HUES6 (cell line): Measurements from ENCODE around the gene BTD.

Experiments used
- H3K27ac ChIP-seq: 2 replicates; pipeline ENCODE4 v1.7.0; 2013; ENCODE audit warnings: low read depth, mild to moderate bottlenecking, low read length, inconsistent platforms
- H3K27me3 ChIP-seq: 2 replicates; pipeline ENCODE4 v1.6.1; 2013; ENCODE audit warnings: low read length; ENCODE audit not compliant: control insufficient read depth, insufficient read depth
- H3K36me3 ChIP-seq: 2 replicates; pipeline ENCODE4 v1.6.1; 2013; ENCODE audit warnings: low read length; ENCODE audit not compliant: control insufficient read depth, insufficient read depth
- H3K4me1 ChIP-seq: 2 replicates; pipeline ENCODE4 v1.6.1; 2013; ENCODE audit warnings: low read length; ENCODE audit not compliant: control insufficient read depth, insufficient read depth
- H3K4me3 ChIP-seq: 2 replicates; pipeline ENCODE4 v1.5.1; 2013; ENCODE audit warnings: low read depth, low read length
- H3K9ac ChIP-seq: one replicate; pipeline ENCODE4 v1.6.1; 2013; ENCODE audit warnings: mild to moderate bottlenecking, low read length
- H3K9me3 ChIP-seq: 2 replicates; pipeline ENCODE4 v1.6.1; 2013; ENCODE audit warnings: low read depth, low read length; ENCODE audit not compliant: control insufficient read depth, insufficient read depth

Gene BTD

GRCh38 chr3:15601399-15602145, at the start of gene BTD, which contains the start of gene HACL1:
TSS of gene BTD (plus strand) at chr3:15601745. CDS start at chr3:15635440, 33,695 bp downstream.
TSS of gene HACL1 (minus strand) at chr3:15601569. CDS start at chr3:15601463, 106 bp downstream.
- peaks cover 11% of the 10 kb centered on the region for H3K9me3 ChIP-seq
- H3K4me3 ChIP-seq, result peak within 1 kb of the TSS; percentile 94
- H3K9ac ChIP-seq, result peak within 1 kb of the TSS; percentile 90
- H3K27me3 ChIP-seq, result no peaks in the 10 kb centered on the region
- H3K27ac ChIP-seq, result peak within 1 kb of the TSS; percentile 36
- peaks cover 33% of the 10 kb centered on the region for H3K36me3 ChIP-seq
- H3K4me1 ChIP-seq, result peaks cover 5% of the 10 kb centered on the region; the same call in 1 of the 2 replicates

- Histone ChIP-seq H3K4me1 (peaks cover 4% of the 10 kb centered on the region; the same call in 1 of the 2 replicates), H3K27me3 (no peaks in the 10 kb centered on the region), H3K9ac (no peak overlapping the region), H3K4me3 (no peak overlapping the region), H3K36me3 (no peaks in the 10 kb centered on the region; the same call in 1 of the 2 replicates), H3K9me3 (no peaks in the 10 kb centered on the region), H3K27ac (no peak overlapping the region)
These were observed 49.6 kb upstream of the BTD start for GRCh38 chr3:15551902-15552301.

GRCh38 chr3:15553749-15554148, 47.8 kb upstream of the BTD start:
- H3K27me3 ChIP-seq, result no peaks in the 10 kb centered on the region
- H3K27ac ChIP-seq, result no peak overlapping the region
- no peak overlapping the region for H3K4me3 ChIP-seq
- H3K9ac ChIP-seq, result no peak overlapping the region
- peaks cover 4% of the 10 kb centered on the region; the same call in 1 of the 2 replicates for H3K4me1 ChIP-seq
- no peaks in the 10 kb centered on the region for H3K9me3 ChIP-seq
- no peaks in the 10 kb centered on the region; the same call in 1 of the 2 replicates for H3K36me3 ChIP-seq

GRCh38 chr3:15556512-15556911, 45.0 kb upstream of the BTD start:
- Histone ChIP-seq H3K9me3 (no peaks in the 10 kb centered on the region), H3K27ac (no peak overlapping the region), H3K27me3 (no peaks in the 10 kb centered on the region), H3K9ac (no peak overlapping the region), H3K36me3 (peaks cover 8% of the 10 kb centered on the region), H3K4me1 (peaks cover 4% of the 10 kb centered on the region; the same call in 1 of the 2 replicates), H3K4me3 (no peak overlapping the region)

- H3K4me3 ChIP-seq, result no peak overlapping the region
- no peaks in the 10 kb centered on the region for H3K9me3 ChIP-seq
- no peaks in the 10 kb centered on the region for H3K27me3 ChIP-seq
- no peak overlapping the region for H3K27ac ChIP-seq
- H3K36me3 ChIP-seq, result peaks cover 19% of the 10 kb centered on the region
- no peak overlapping the region for H3K9ac ChIP-seq
- H3K4me1 ChIP-seq, result peaks cover 4% of the 10 kb centered on the region; the same call in 1 of the 2 replicates
These were observed 44.0 kb upstream of the BTD start for GRCh38 chr3:15557511-15557946.

GRCh38 chr3:15558581-15558980, 43.0 kb upstream of the BTD start:
- H3K9me3 ChIP-seq, result no peaks in the 10 kb centered on the region
- peaks cover 29% of the 10 kb centered on the region for H3K36me3 ChIP-seq
- H3K4me3 ChIP-seq, result no peak overlapping the region
- H3K9ac ChIP-seq, result no peak overlapping the region
- H3K27me3 ChIP-seq, result no peaks in the 10 kb centered on the region
- no peak overlapping the region for H3K27ac ChIP-seq
- H3K4me1 ChIP-seq, result no peaks in the 10 kb centered on the region

GRCh38 chr3:15562560-15562959, 39.0 kb upstream of the BTD start:
- Histone ChIP-seq H3K27me3 (no peaks in the 10 kb centered on the region), H3K9me3 (no peaks in the 10 kb centered on the region), H3K4me1 (no peaks in the 10 kb centered on the region), H3K36me3 (peaks cover 62% of the 10 kb centered on the region), H3K9ac (no peak overlapping the region), H3K4me3 (no peak overlapping the region), H3K27ac (no peak overlapping the region)

GRCh38 chr3:15563190-15563589, 38.4 kb upstream of the BTD start:
- H3K9ac ChIP-seq, result no peak overlapping the region
- no peaks in the 10 kb centered on the region for H3K4me1 ChIP-seq
- H3K9me3 ChIP-seq, result no peaks in the 10 kb centered on the region
- no peak overlapping the region for H3K4me3 ChIP-seq
- peaks cover 69% of the 10 kb centered on the region for H3K36me3 ChIP-seq
- no peaks in the 10 kb centered on the region for H3K27me3 ChIP-seq
- no peak overlapping the region for H3K27ac ChIP-seq

- H3K27me3 ChIP-seq, result no peaks in the 10 kb centered on the region
- peaks cover 64% of the 10 kb centered on the region for H3K36me3 ChIP-seq
- H3K9me3 ChIP-seq, result no peaks in the 10 kb centered on the region
- no peaks in the 10 kb centered on the region for H3K4me1 ChIP-seq
- H3K27ac ChIP-seq, result no peak overlapping the region
- H3K9ac ChIP-seq, result no peak overlapping the region
- H3K4me3 ChIP-seq, result no peak overlapping the region
These were observed 29.4 kb upstream of the BTD start for GRCh38 chr3:15572138-15572537.

- no peaks in the 10 kb centered on the region for H3K4me1 ChIP-seq
- no peaks in the 10 kb centered on the region for H3K9me3 ChIP-seq
- no peak overlapping the region for H3K27ac ChIP-seq
- no peaks in the 10 kb centered on the region for H3K27me3 ChIP-seq
- no peak overlapping the region for H3K9ac ChIP-seq
- H3K36me3 ChIP-seq, result peaks cover 53% of the 10 kb centered on the region
- H3K4me3 ChIP-seq, result no peak overlapping the region
These were observed 26.1 kb upstream of the BTD start for GRCh38 chr3:15575446-15575845.

GRCh38 chr3:15576475-15576874, 25.1 kb upstream of the BTD start:
- H3K36me3 ChIP-seq, result peaks cover 55% of the 10 kb centered on the region
- no peak overlapping the region for H3K9ac ChIP-seq
- H3K27ac ChIP-seq, result no peak overlapping the region
- H3K9me3 ChIP-seq, result no peaks in the 10 kb centered on the region
- H3K27me3 ChIP-seq, result no peaks in the 10 kb centered on the region
- no peak overlapping the region for H3K4me3 ChIP-seq
- H3K4me1 ChIP-seq, result no peaks in the 10 kb centered on the region
